Bronchial epithelial cell (primary cell): ENCODE measurements around the gene HYDIN. TPM values are rescaled to one million over a fixed set of nuclear protein-coding genes. Genes with fewer than 3 reads are reported as not detected.
"Not testable (repeated sequence)": the region's sequence is repeated elsewhere in the genome, so short reads cannot be mapped to it uniquely, and the experiment has no call there.

ENCODE experiments used
- DNase-seq: peaks from one replicate; pipeline ENCODE4 v3.0.0-alpha.2; 2010; ENCODE audit warnings: low read depth
- FAIRE-seq: peaks from 2 replicates; lab custom pipeline; 2011; peaks lifted over from hg19 to GRCh38; lab: Jason Lieb, UNC
- H3K27me3 ChIP-seq: 2 replicates; pipeline ENCODE4 v1.5.1; 2011; ENCODE audit warnings: low read length; ENCODE audit not compliant: control insufficient read depth, insufficient read depth
- H3K36me3 ChIP-seq: 2 replicates; pipeline ENCODE4 v1.5.1; 2011; ENCODE audit warnings: low read length; ENCODE audit not compliant: control insufficient read depth, insufficient read depth
- H3K4me3 ChIP-seq: 2 replicates; pipeline ENCODE4 v1.5.1; 2011; ENCODE audit warnings: mild to moderate bottlenecking, low read depth, low read length, control low read depth
- total RNA-seq: library from RNA; depleted of rRNA; stranded (reverse); fragments of >200 nt; gene quantifications from 2 replicates; pipeline ENCODE4 v1.2.1, GENCODE V29; 2014
- TF ChIP-seq, protein P1 (sequence below): IDR thresholded peaks from 2 replicates; pipeline ENCODE4 v1.5.1; 2011; ENCODE audit warnings: mild to moderate bottlenecking, moderate library complexity, low read length, control low read depth, inconsistent platforms; ENCODE audit not compliant: insufficient read depth, severe bottlenecking

The HYDIN gene
- total RNA-seq, 1 donor from 2014 or later: 1.3 TPM

- not testable (repeated sequence) for FAIRE-seq
Observed at GRCh38 chr16:70864698-70865097, 365.8 kb downstream of the HYDIN start.

DNA sequence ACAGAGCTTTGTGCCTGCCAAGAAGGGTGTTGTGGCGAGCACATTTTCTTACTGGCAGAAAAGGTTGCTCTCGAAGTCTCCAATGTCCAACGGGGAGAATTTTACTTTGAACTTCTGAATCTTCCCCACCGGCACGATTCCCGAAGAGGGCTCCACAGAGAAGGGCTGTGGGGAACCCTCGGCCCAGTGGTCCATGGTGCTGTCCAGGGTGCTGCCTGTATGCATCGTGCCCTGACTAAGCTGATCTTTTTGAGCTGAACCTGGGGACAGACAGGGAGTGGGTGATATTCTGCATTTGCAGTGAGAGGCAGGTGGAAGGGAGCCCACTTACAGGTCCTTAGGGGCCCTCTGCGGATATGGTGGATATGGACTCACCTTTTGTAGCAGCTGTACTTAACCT, 368.5 kb downstream of the HYDIN start:
- not testable (repeated sequence) for FAIRE-seq, H3K4me3 ChIP-seq, DNase-seq, H3K36me3 ChIP-seq, H3K27me3 ChIP-seq

More at GRCh38 chr16:70864698-70865097, 365.8 kb downstream of the HYDIN start:
- H3K4me3 ChIP-seq, H3K27me3 ChIP-seq, H3K36me3 ChIP-seq, DNase-seq: not testable (repeated sequence)

GRCh38 chr16:70851299-70851698, 379.2 kb downstream of the HYDIN start:
- not testable (repeated sequence) for H3K36me3 ChIP-seq, H3K4me3 ChIP-seq, FAIRE-seq, H3K27me3 ChIP-seq
- DNase-seq: peak; percentile 39

DNA sequence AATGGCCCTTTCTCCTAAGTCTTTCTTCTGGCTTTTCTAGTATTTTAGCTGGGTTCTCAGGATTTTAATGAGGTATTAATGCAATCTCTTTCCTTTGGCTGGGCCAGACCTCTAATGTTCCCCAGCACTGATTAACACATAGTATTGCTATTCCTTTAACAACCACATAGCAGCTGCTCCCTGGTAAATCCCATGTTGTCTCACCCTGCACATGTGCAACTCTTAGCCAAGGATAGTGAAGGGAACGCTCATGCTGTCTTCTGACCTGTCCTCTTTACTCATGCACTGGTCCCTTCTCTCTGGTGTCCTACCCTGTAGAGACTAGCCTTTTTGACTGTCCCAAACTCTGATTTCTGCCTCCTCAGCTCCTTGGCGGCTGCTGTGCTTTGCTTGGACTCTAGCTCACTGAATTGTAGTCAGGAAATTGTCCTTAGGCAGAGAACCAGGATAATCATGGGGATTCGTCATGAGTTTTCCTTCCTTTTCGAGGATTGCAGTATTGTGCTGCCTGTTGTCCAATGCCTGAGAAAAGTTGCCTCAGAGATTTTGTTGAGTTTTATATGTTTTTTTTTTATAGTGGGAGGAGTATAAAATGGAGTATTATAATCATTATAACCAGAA, 406.9 kb downstream of the HYDIN start:
- not testable (repeated sequence) for H3K4me3 ChIP-seq, DNase-seq, FAIRE-seq, H3K36me3 ChIP-seq, H3K27me3 ChIP-seq

GRCh38 chr16:70822734-70823133, 407.8 kb downstream of the HYDIN start:
- not testable (repeated sequence) for H3K4me3 ChIP-seq, H3K27me3 ChIP-seq, DNase-seq, H3K36me3 ChIP-seq, FAIRE-seq

DNA sequence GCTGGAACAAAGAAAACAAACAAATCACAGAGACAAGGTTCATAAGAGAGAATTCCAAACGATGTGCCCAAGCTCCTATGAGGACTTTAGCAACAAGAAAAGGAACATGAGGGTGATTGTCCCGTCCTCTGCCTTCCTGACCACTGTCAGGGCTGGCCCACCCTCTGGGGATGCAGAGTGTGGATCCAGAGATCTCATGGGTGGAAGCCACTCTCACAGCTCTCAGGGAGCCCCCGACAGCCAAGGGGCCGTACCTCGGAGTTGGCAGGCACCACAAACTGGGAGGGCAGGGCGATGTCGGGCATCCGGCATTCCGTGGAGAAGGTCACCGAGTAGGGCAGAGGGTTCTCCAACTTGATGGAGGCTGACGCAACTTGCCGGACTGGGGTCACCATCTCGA, 412.4 kb downstream of the HYDIN start:
- DNase-seq, H3K36me3 ChIP-seq, FAIRE-seq, H3K27me3 ChIP-seq, H3K4me3 ChIP-seq: not testable (repeated sequence)

DNA sequence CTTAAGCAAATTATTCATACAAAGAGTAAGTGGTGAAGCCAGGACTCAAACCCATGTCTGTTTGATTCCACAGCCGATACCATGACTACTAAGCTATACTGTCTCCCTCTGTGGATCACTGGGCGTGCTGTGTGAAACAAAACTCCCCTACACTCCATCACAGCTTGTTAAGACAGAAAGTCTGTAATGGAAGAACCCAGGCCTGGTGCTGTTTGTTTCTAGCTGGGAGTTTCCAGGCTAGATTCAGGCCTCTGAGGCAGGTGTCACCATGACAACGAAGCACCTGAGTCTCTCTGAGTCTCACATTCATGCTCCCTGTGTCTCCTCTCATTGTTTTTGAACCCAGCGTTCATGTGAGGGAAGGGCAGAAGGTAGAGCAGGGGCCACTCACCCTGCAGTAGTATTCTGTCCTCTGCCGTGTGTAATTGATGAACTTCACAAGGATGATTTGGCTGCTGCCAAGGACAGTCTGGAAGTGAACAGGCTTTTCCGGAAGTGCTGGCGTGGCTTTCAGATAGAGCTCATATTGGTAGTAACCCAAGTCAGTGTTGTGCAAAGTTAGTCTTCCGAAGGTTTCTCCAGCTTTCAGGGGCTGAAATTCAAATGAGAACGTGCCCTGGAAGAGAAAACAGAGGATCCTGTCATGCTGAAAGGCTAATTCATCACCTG, 421.0 kb downstream of the HYDIN start:
- FAIRE-seq (no peak), DNase-seq (no peak)
- H3K36me3 ChIP-seq: no peaks in the 10 kb centered on the region
- no peaks in the 10 kb centered on the region for H3K27me3 ChIP-seq
- no peak overlapping the region for H3K4me3 ChIP-seq
- TF ChIP-seq, protein P1, sequence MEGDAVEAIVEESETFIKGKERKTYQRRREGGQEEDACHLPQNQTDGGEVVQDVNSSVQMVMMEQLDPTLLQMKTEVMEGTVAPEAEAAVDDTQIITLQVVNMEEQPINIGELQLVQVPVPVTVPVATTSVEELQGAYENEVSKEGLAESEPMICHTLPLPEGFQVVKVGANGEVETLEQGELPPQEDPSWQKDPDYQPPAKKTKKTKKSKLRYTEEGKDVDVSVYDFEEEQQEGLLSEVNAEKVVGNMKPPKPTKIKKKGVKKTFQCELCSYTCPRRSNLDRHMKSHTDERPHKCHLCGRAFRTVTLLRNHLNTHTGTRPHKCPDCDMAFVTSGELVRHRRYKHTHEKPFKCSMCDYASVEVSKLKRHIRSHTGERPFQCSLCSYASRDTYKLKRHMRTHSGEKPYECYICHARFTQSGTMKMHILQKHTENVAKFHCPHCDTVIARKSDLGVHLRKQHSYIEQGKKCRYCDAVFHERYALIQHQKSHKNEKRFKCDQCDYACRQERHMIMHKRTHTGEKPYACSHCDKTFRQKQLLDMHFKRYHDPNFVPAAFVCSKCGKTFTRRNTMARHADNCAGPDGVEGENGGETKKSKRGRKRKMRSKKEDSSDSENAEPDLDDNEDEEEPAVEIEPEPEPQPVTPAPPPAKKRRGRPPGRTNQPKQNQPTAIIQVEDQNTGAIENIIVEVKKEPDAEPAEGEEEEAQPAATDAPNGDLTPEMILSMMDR: no peak

DNA sequence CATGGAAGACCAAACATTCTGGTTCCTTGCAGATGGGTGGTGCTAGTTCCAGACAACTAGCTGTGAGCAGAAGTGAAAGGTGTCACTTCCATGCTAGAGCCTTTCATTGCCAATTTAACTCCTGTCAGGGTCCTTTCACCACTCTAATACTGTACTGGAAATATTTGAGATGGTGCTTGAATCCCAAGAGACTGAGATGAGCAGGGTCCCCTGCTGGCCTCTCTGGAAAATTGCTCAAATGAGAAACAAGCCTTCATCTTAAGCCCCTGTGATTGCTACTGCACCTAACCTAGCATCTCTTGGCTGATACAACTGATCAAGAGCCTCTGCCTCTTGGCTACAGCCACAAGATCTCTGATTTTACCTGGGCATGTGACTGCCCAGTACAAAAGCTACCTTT, 422.2 kb downstream of the HYDIN start:
- no peaks in the 10 kb centered on the region for H3K36me3 ChIP-seq
- TF ChIP-seq, protein P1: peak; percentile 25
- FAIRE-seq (no peak), DNase-seq (no peak)
- H3K27me3 ChIP-seq: no peaks in the 10 kb centered on the region
- no peak overlapping the region for H3K4me3 ChIP-seq

DNA sequence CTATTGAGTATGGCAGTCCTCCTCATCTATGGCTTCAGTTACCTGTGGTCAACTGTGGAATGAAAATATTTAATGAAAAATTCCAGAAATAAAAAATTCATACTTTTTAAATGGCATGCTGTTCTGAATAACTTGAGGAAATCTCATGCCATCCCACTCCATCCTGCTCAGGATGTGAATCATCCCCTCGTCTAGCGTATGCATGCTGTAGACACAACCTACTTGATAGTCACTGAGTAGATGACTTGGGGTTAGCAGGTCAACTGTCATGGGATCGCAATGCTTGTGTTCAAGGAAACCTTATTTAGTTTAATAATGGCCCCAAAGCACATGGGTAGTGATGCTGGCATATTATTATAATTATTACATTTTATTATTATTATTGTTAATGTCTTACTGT, 424.7 kb downstream of the HYDIN start:
- DNase-seq (peak; percentile 95), FAIRE-seq (no peak)
- no peaks in the 10 kb centered on the region for H3K36me3 ChIP-seq
- TF ChIP-seq, protein P1: no peak
- no peaks in the 10 kb centered on the region for H3K27me3 ChIP-seq
- H3K4me3 ChIP-seq: no peak overlapping the region
